Type B pancreatic cell (in vitro differentiated cells): ENCODE data around the gene DAPK3. TPM values are rescaled to one million over a fixed set of nuclear protein-coding genes. Genes with fewer than 3 reads are reported as not detected.

Experiments
- DNase-seq: peaks from one replicate; pipeline ENCODE4 v3.0.0; 2021; ENCODE audit warnings: mixed read lengths; ENCODE audit not compliant: unreplicated experiment; ENCODE audit errors: extremely low spot score
- H3K27ac Mint-ChIP-seq: 2 replicates; pipeline ENCODE4 v1.8.0; 2021; ENCODE audit warnings: mild to moderate bottlenecking, mixed read lengths
- H3K27me3 Mint-ChIP-seq: 2 replicates; pipeline ENCODE4 v1.8.0; 2021; ENCODE audit warnings: mixed read lengths
- H3K36me3 Mint-ChIP-seq: 2 replicates; pipeline ENCODE4 v1.8.0; 2021; ENCODE audit warnings: mixed read lengths
- H3K4me1 Mint-ChIP-seq: one replicate; pipeline ENCODE4 v1.8.0; 2021; ENCODE audit warnings: mixed read lengths; ENCODE audit not compliant: unreplicated experiment
- H3K4me3 Mint-ChIP-seq: 2 replicates; pipeline ENCODE4 v1.8.0; 2021; ENCODE audit warnings: mild to moderate bottlenecking, mixed read lengths
- H3K9me3 Mint-ChIP-seq: 2 replicates; pipeline ENCODE4 v1.8.0; 2021; ENCODE audit warnings: mixed read lengths
- total RNA-seq: library from RNA; stranded (reverse); gene quantifications from 2 replicates; pipeline ENCODE4 v1.2.1, GENCODE V29; 2021; ENCODE audit warnings: low replicate concordance
- TF ChIP-seq, protein P1 (sequence below): fragments of 200-600 bp; sonication (generic); conservative IDR thresholded peaks from 2 replicates; pipeline ENCODE4 v1.5.0; 2021; ENCODE audit warnings: antibody characterized with exemption, mild to moderate bottlenecking

DAPK3 gene
- total RNA-seq, 1 donor from 2014 or later, result 83.5 TPM

DNA sequence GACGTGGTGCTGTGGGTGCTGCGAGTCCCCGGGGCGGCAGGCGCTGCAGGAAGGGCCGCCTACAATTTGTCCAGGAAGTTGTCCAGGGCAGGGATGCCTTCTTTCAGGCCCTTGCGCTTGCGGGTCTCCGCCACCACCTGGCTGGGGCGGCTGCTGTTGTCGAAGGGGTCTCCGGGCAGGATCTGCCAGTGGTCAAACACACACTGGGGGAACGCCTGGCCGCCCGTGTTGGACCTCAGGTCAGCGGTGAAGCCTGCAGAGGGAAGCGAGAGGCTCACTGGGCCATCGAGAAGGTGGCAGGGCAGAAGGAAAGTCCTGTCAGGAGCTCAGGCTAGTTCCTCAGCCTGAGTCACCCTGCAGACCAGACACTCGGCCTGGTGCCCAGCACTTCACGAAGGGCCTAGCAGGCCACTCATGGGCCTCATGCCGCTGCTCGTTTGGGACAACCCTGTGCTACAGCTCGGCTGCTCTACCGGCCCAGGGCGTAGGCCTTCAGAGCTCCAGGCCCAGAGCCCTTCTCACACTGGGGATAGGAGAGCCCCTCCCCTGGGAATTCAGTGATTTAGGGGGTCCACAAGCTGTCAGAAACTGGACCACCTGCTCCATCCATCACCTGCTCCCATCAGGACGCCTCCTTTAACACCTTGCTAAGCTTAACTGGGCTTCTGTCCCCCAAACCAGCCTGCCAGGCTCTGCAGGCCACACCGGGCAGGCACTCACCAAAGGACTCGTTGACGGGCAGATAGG is 5.8 kb upstream of the DAPK3 start:
- Mint-ChIP-seq H3K4me3 (no peak overlapping the region), H3K9me3 (no peaks in the 10 kb centered on the region), H3K36me3 (peaks cover 13% of the 10 kb centered on the region), H3K27me3 (no peaks in the 10 kb centered on the region), H3K4me1 (peaks cover 4% of the 10 kb centered on the region), H3K27ac (peak overlapping the region; percentile 70)
- DNase-seq, result no peak
- TF ChIP-seq, protein P1, sequence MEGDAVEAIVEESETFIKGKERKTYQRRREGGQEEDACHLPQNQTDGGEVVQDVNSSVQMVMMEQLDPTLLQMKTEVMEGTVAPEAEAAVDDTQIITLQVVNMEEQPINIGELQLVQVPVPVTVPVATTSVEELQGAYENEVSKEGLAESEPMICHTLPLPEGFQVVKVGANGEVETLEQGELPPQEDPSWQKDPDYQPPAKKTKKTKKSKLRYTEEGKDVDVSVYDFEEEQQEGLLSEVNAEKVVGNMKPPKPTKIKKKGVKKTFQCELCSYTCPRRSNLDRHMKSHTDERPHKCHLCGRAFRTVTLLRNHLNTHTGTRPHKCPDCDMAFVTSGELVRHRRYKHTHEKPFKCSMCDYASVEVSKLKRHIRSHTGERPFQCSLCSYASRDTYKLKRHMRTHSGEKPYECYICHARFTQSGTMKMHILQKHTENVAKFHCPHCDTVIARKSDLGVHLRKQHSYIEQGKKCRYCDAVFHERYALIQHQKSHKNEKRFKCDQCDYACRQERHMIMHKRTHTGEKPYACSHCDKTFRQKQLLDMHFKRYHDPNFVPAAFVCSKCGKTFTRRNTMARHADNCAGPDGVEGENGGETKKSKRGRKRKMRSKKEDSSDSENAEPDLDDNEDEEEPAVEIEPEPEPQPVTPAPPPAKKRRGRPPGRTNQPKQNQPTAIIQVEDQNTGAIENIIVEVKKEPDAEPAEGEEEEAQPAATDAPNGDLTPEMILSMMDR, result no peak

DNA sequence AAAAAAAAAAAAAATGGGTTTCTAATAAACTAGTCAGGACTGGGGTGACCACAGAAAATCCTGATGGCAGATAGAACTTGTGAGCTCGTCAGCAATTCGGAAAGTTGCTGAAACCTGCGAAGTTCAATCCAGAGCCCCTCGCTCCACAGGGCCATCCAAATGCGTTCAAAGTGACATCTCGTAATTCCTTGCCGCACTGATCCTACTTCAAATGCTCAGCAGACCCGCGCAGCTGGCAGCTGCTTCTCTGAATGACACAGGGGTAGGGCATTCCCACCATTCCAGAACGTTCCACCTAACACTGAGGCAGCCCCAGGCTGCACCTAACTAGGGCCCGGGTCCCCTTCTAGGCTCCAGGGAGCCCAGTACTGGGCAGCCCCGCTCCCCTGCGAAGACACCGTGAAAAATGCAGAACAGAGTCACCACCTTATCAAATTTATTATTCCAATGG is 4.8 kb upstream of the DAPK3 start:
- no peak overlapping the region for H3K4me3 Mint-ChIP-seq
- H3K9me3 Mint-ChIP-seq, result no peaks in the 10 kb centered on the region
- H3K27ac Mint-ChIP-seq, result peak overlapping the region; percentile 70

GRCh38 chr19:3975144-3975543 is 4.2 kb upstream of the DAPK3 start:
- no peaks in the 10 kb centered on the region for H3K27me3 Mint-ChIP-seq
- H3K9me3 Mint-ChIP-seq, result no peaks in the 10 kb centered on the region
- DNase-seq, result no peak
- no peak overlapping the region for H3K4me3 Mint-ChIP-seq
- peaks cover 11% of the 10 kb centered on the region for H3K4me1 Mint-ChIP-seq
- H3K27ac Mint-ChIP-seq, result no peak overlapping the region
- peaks cover 9% of the 10 kb centered on the region for H3K36me3 Mint-ChIP-seq
- TF ChIP-seq, protein P1, result no peak

More for the DNA sequence above, 4.8 kb upstream of the DAPK3 start:
- peaks cover 7% of the 10 kb centered on the region for H3K4me1 Mint-ChIP-seq
- no peaks in the 10 kb centered on the region for H3K27me3 Mint-ChIP-seq
- peaks cover 9% of the 10 kb centered on the region for H3K36me3 Mint-ChIP-seq
- TF ChIP-seq, protein P1, result no peak
- DNase-seq, result no peak

DNA sequence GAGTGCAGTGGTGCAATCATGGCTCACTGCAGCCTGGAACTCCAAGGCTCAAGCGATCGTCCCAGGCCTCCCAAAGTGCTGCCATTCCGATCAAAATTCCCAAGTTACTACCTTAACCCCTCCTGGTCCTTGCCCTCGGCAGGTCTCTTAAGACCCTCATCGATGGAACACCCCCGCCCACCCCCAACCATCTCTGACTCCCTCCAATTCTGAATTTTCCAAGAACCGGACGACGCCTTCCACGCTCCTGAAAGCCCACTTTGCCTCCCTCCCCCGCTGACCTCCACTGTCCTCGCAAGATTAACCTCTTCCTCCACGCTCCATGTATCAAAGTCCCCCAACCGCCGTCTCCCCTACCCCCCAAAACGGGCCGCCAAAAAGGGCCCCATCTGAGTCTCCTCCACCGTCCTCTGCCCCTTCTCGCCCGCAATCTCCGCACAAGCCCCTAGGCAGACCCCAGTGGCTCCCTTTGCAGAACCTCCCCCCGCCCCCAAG is 539 bp downstream of the DAPK3 start:
- DNase-seq, result no peak
- Mint-ChIP-seq H3K27me3 (no peaks in the 10 kb centered on the region), H3K9me3 (no peaks in the 10 kb centered on the region), H3K4me1 (peaks cover 27% of the 10 kb centered on the region), H3K4me3 (peak overlapping the region; percentile 90), H3K27ac (peak overlapping the region; percentile 94), H3K36me3 (peaks cover 14% of the 10 kb centered on the region)
- TF ChIP-seq, protein P1, result no peak

DNA sequence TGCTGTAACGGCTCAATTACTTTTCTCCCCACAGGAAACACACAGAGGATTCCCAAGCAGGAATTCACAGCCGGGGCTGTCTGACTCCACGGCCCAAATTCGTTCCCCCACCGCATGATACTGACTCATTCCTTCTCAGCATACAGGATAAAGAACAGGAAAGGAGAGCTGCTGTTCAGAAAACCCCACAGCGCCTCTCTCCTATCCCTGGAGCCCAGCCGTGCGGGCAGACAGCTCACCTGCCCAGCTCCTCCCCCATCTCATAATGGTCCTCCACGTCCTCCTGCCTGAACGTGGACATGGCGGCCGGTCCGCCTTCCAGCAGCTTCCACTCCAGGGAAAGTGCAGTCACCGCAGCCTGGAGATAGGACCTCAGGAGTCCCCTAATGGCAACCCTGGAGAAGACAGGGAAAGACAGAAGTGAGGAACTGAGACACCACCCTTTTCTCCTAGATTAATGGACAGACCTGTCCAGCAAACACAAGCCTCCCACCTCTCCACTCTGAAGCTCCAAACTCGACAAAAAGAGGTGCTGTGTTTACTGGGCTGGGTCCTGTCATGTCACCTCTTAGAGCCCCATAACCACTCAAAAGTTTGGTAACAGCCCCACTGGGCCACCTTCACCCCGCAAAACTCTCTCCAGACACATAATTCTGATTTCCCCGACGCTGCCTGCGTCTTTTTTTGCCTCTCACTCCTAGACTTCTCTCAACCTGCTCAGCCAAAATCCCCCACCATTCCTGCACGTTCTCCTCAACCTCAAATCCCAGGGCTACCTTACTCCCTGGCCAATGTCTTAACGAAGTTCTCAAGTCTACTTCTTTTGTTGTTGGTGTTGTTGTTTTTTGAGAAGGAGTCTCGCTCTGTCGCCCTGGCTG is 1.2 kb downstream of the DAPK3 start:
- no peak for DNase-seq
- Mint-ChIP-seq H3K9me3 (no peaks in the 10 kb centered on the region), H3K36me3 (peaks cover 14% of the 10 kb centered on the region), H3K4me1 (peaks cover 27% of the 10 kb centered on the region), H3K27ac (peak overlapping the region; percentile 94), H3K4me3 (peak overlapping the region; percentile 90), H3K27me3 (no peaks in the 10 kb centered on the region)
- TF ChIP-seq, protein P1, result peak; percentile 44
